GM12878 (cell line): ENCODE measurements around the gene ESR1. TPM values are rescaled to one million over a fixed set of nuclear protein-coding genes. Genes with fewer than 3 reads are reported as not detected.

ENCODE experiments used
- ATAC-seq: fragments of 200-7000 bp; cut with Tn5 transposase; 3 replicates; pipeline ENCODE4 v1.9.1; 2020; ENCODE audit warnings: mild to moderate bottlenecking, moderate library complexity
- BruUV-seq: library from RNA; stranded (reverse); fragments of 400-500 nt; replicated peaks from 2 replicates; lab custom pipeline; 2021; lab: Mats Ljungman, UMichigan
- CTCF ChIA-PET: fragments of 300-600 bp; sonication (Branson Sonifier 250); formaldehyde crosslinking; extraction: SDS; loops from one replicate; lab custom pipeline; 2021; ENCODE audit warnings: inconsistent platforms; lab: Yijun Ruan, JAX
- POLR2A ChIA-PET: fragments of 350-600 bp; formaldehyde crosslinking; extraction: SDS; loops from one replicate; lab custom pipeline; 2021; ENCODE audit warnings: inconsistent platforms; lab: Charles Lee
- RAD21 ChIA-PET: fragments of 300-600 bp; sonication (Branson Sonifier 250); formaldehyde crosslinking; loops from one replicate; lab custom pipeline; 2023; ENCODE audit warnings: antibody characterized with exemption; ENCODE audit not compliant: unreplicated experiment; lab: Charles Lee
- SMC1A ChIA-PET: fragments of 300-600 bp; sonication (Branson Sonifier 250); formaldehyde crosslinking; loops from one replicate; lab custom pipeline; 2023; ENCODE audit not compliant: unreplicated experiment, uncharacterized antibody; lab: Charles Lee
- DNase-seq: peaks from one replicate; pipeline ENCODE4 v3.0.0-alpha.2; 2011; ENCODE audit warnings: low read depth, low spot score
- FAIRE-seq: peaks from 3 replicates; lab custom pipeline; 2011; peaks lifted over from hg19 to GRCh38; lab: Jason Lieb, UNC
- H2AFZ ChIP-seq: 2 replicates; pipeline ENCODE4 v1.6.0; 2011; ENCODE audit warnings: low read depth, low read length, control low read depth; ENCODE audit not compliant: control insufficient read depth
- H3K27ac ChIP-seq: 2 replicates; pipeline ENCODE4 v1.5.1; 2011; ENCODE audit warnings: control low read depth; ENCODE audit not compliant: control insufficient read depth, insufficient read depth
- H3K27me3 ChIP-seq, 2 experiments: replicated peaks in 1 of 2; 2 replicates each; pipeline versions ENCODE4 v1.6.0 to v1.6.1; 2011; ENCODE audit warnings: low read length in 1 of 2; ENCODE audit not compliant: control insufficient read depth in 2 of 2, insufficient read depth in 2 of 2
- H3K36me3 ChIP-seq, 2 experiments: 2 replicates each; pipeline ENCODE4 v1.5.1; 2011; ENCODE audit warnings: low read length in 1 of 2; ENCODE audit not compliant: control insufficient read depth in 2 of 2, insufficient read depth in 2 of 2
- H3K4me1 ChIP-seq: 2 replicates; pipeline ENCODE4 v1.6.1; 2011; ENCODE audit warnings: mild to moderate bottlenecking, low read length, moderate library complexity, mixed read lengths; ENCODE audit not compliant: control insufficient read depth, insufficient read depth
- H3K4me2 ChIP-seq: 2 replicates; pipeline ENCODE4 v1.6.0; 2011; ENCODE audit warnings: control low read depth; ENCODE audit not compliant: control insufficient read depth, insufficient read depth
- H3K4me3 ChIP-seq: fragments of 200-600 bp; sonication (generic); 2 replicates; pipeline ENCODE4 v1.5.1; 2016
- H3K79me2 ChIP-seq: 2 replicates; pipeline ENCODE4 v1.6.0; 2011; ENCODE audit warnings: low read length; ENCODE audit not compliant: control insufficient read depth, insufficient read depth
- H3K9ac ChIP-seq: 2 replicates; pipeline ENCODE4 v1.8.0; 2011; ENCODE audit warnings: low read length, control low read depth, mixed read lengths; ENCODE audit not compliant: control insufficient read depth, insufficient read depth
- H3K9me3 ChIP-seq: replicated peaks from 3 replicates; pipeline ENCODE4 v1.5.1; 2011; ENCODE audit warnings: mild to moderate bottlenecking, low read length; ENCODE audit not compliant: control insufficient read depth, insufficient read depth
- H4K20me1 ChIP-seq: 2 replicates; pipeline ENCODE4 v1.6.0; 2011; ENCODE audit not compliant: control insufficient read depth, insufficient read depth
- ASH2L ChIP-seq: fragments of 300-600, 200-600 bp; sonication (generic); IDR thresholded peaks from 2 replicates; pipeline ENCODE4 v1.6.1; 2017; ENCODE audit warnings: low read depth, mild to moderate bottlenecking, borderline replicate concordance
- BHLHE40 ChIP-seq, 2 experiments: fragments of 450-650 bp in 1 of 2; IDR thresholded peaks; 2 replicates each; pipeline ENCODE4 v1.6.1; 2011 to 2017; ENCODE audit warnings: low read depth in 2 of 2, borderline replicate concordance in 1 of 2, improper control_type of control experiment in 1 of 2, low read length in 1 of 2, mild to moderate bottlenecking in 1 of 2
- CREB1 ChIP-seq: IDR thresholded peaks from 2 replicates; pipeline ENCODE4 v1.6.1; 2012; ENCODE audit warnings: low read depth, mild to moderate bottlenecking, inconsistent platforms
- EED ChIP-seq: sonication (generic); IDR thresholded peaks from 2 replicates; pipeline ENCODE4 v1.6.1; 2016; ENCODE audit warnings: antibody characterized with exemption, low read depth
- FOXM1 ChIP-seq: IDR thresholded peaks from 2 replicates; pipeline ENCODE4 v1.6.1; 2012; ENCODE audit warnings: low read depth, mild to moderate bottlenecking, inconsistent platforms, low read length, moderate library complexity
- KLF5 ChIP-seq: fragments of 450-650 bp; IDR thresholded peaks from 2 replicates; pipeline ENCODE4 v1.6.1; 2014; ENCODE audit warnings: mild to moderate bottlenecking; ENCODE audit not compliant: partially characterized antibody
- MXI1 ChIP-seq: fragments of 150-350 bp; IDR thresholded peaks from 2 replicates; pipeline ENCODE4 v1.6.1; 2011; ENCODE audit warnings: low read depth, mild to moderate bottlenecking, inconsistent platforms, low read length, improper control_type of control experiment
- NFYB ChIP-seq: IDR thresholded peaks from 2 replicates; pipeline ENCODE4 v1.6.1; 2011; ENCODE audit warnings: low read depth, mild to moderate bottlenecking, low read length, improper control_type of control experiment, moderate library complexity; ENCODE audit not compliant: insufficient read depth
- NR2F1 ChIP-seq: fragments of 450-650 bp; conservative IDR thresholded peaks from 2 replicates; pipeline ENCODE4 v1.6.1; 2017; ENCODE audit warnings: mild to moderate bottlenecking
- PAX5 ChIP-seq: IDR thresholded peaks from 2 replicates; pipeline ENCODE4 v1.6.1; 2011; ENCODE audit warnings: low read depth, low read length, borderline replicate concordance
- SMC3 ChIP-seq: IDR thresholded peaks from 2 replicates; pipeline ENCODE4 v1.6.1; 2011; ENCODE audit warnings: low read length, improper control_type of control experiment, borderline replicate concordance
- SPI1 ChIP-seq: IDR thresholded peaks from 2 replicates; pipeline ENCODE4 v1.6.1; 2011; ENCODE audit warnings: low read depth, mild to moderate bottlenecking, low read length, moderate library complexity, borderline replicate concordance; ENCODE audit not compliant: insufficient read depth
- SREBF2 ChIP-seq: IDR thresholded peaks from 2 replicates; pipeline ENCODE4 v1.6.1; 2012; ENCODE audit warnings: mild to moderate bottlenecking, low read length
- TAF1 ChIP-seq: IDR thresholded peaks from 2 replicates; pipeline ENCODE4 v1.6.1; 2011; ENCODE audit warnings: mild to moderate bottlenecking, low read depth, low read length, borderline replicate concordance
- WGBS: methylation state at CpG from one replicate; pipeline ENCODE4 v1.1.6; 2016; ENCODE audit warnings: low lambda C conversion rate; ENCODE audit not compliant: insufficient replicate concordance, insufficient coverage; ENCODE audit errors: missing lambda C conversion rate; 5-methylcytosine and 5-hydroxymethylcytosine counted together
- in situ Hi-C: fragments of 300-500 bp; cut with MboI; formaldehyde crosslinking; loops from 9 replicates; pipeline ENCODE4 v1.14.3; 2018; ENCODE audit warnings: mixed read lengths
- intact Hi-C: fragments of 100-400 bp; cut with micrococcal nuclease; formaldehyde crosslinking; loops from one replicate; pipeline ENCODE4 v1.14.2; 2022; ENCODE audit not compliant: unreplicated experiment
- polyA plus RNA-seq, 11 experiments: library from polyadenylated mRNA; depleted of rRNA in 4 of 11; unstranded in 6 of 11; stranded (reverse) in 5 of 11; fragments of >200 nt; fragmentation: Nextera tagmentation in 4 of 11; fragmentation: Illumina TruSeq in 1 of 11; extraction: Ambion mirVana in 4 of 11; extraction: Trizol in 1 of 11; gene quantifications; 1 replicate in 1 of 11; 2 replicates in 10 of 11; pipeline versions ENCODE4 v1.2.1 to v1.2.3, GENCODE V29; 2011 to 2016; ENCODE audit warnings: inconsistent platforms in 2 of 11, missing spikeins in 2 of 11, low read depth in 1 of 11
- total RNA-seq, 4 experiments: library from RNA; depleted of rRNA in 3 of 4; stranded (reverse); fragments of >200 nt in 3 of 4; fragmentation: Illumina TruSeq in 1 of 4; extraction: Trizol in 1 of 4; gene quantifications; 2 replicates each; pipeline versions ENCODE4 v1.2.1 to v1.2.3, GENCODE V29; 2013 to 2021
- TF ChIP-seq, protein P1 (sequence below): IDR thresholded peaks from 2 replicates; pipeline ENCODE4 v1.6.1; 2011; ENCODE audit warnings: low read depth, low read length, improper control_type of control experiment, borderline replicate concordance
- TF ChIP-seq, protein P2 (sequence below): fragments of 450-650 bp; IDR thresholded peaks from 2 replicates; pipeline ENCODE4 v1.6.1; 2017; ENCODE audit warnings: borderline replicate concordance

ESR1 gene
- total and polyA plus RNA-seq, 10 of the 15 experiments (the other 5 are each of a cell fraction or from before 2014, with no cell fraction given), result 0.03 to 0.51 (median 0.21) TPM; not detected in 4

DNA sequence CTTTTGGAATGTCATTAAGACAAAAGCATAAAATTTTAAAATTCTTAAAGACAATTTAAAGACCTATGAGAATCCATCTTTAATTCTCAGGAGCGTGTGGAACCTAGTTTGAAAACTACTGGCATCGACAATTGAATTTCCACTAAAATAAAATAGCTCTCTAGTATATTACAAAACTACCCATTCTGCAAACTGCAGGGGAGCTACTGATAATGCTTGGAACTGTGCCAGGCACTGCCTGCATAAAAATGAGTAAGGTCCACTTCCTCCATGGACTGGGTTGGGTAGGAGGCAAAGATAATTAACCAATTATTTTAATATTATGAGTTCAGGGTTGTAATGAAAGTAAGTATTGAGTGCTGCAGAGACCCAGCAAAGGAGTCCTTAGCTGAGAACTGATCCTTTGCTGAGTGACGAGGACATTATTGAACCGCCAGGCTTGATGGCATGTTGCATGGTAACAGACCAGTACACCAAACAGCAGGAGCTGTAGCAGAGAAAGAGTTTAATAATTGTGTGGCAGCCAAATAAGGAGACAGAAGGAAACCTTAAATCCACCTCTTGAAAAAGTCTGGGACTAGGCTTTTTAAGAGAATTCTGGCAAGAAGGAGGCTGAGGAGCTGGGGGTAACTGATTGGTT is 261.3 kb downstream of the ESR1 start:
- ATAC-seq (no peak), FAIRE-seq (no peak), DNase-seq (no peak)
- no peaks in the 10 kb centered on the region for H3K36me3 ChIP-seq
- no peaks in the 10 kb centered on the region for H4K20me1 ChIP-seq
- no peaks in the 10 kb centered on the region for H3K9me3 ChIP-seq
- TF ChIP-seq CREB1, result no peak
- ChIA-PET CTCF (interaction anchor here (1.0 kb wide), 1 partner anchor 9 kb away, joined by 3 read pairs; no protein-coding TSS in a partner anchor), POLR2A (no interaction called here), RAD21 (no interaction called here), SMC1A (no interaction called here)
- BruUV-seq, result no TSS peak
- H2AFZ ChIP-seq, result no peak overlapping the region
- 39% methylated on average over 4 of the region's 4 CpGs for WGBS
- no peaks in the 10 kb centered on the region for H3K4me1 ChIP-seq
- no peak overlapping the region for H3K27ac ChIP-seq
- intact Hi-C loops, result no loop called here
- in situ Hi-C loops, result no loop called here
- no peaks in the 10 kb centered on the region for H3K79me2 ChIP-seq
- no peaks in the 10 kb centered on the region; a peak in 1 of 4 replicates for H3K27me3 ChIP-seq
- H3K4me2 ChIP-seq, result no peak overlapping the region
- no peak overlapping the region for H3K4me3 ChIP-seq
- H3K9ac ChIP-seq, result no peak overlapping the region

DNA sequence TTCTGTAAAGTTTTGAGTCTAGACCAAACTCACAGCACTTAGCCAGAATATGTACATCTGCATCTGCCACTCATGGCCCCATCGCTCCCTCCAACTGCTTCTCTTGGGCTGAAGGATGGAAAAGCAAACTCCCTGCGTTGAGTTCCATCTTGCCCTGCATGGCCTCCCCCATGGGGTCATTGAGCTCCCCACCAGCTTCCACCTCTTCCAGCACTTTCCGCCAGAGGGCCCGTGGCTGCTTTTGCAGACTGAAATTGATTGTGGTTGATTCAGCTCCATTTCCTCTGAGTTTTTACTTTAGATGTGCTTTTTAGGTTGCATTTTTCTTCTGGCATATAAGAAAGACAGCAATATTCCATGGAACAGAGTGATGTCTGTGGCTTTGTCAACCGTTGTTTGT is 263.1 kb downstream of the ESR1 start:
- in situ Hi-C loops (no loop called here), intact Hi-C loops (no loop called here)
- Histone ChIP-seq H3K4me3 (no peak overlapping the region), H3K4me2 (no peak overlapping the region), H3K79me2 (no peaks in the 10 kb centered on the region), H4K20me1 (no peaks in the 10 kb centered on the region), H3K9me3 (no peaks in the 10 kb centered on the region), H3K27ac (no peak overlapping the region), H3K36me3 (no peaks in the 10 kb centered on the region), H2AFZ (no peak overlapping the region), H3K9ac (no peak overlapping the region), H3K27me3 (no peaks in the 10 kb centered on the region; a peak in 1 of 4 replicates), H3K4me1 (no peaks in the 10 kb centered on the region)
- DNase-seq (no peak), ATAC-seq (no peak), FAIRE-seq (no peak)
- SMC1A ChIA-PET, result interaction anchor here (1.1 kb wide), 1 partner anchor 305 kb away, joined by 3 read pairs; no protein-coding TSS in a partner anchor
- WGBS, result 41% methylated on average over 5 of the region's 5 CpGs
- BruUV-seq, result no TSS peak
- CTCF ChIA-PET, result no interaction called here
- POLR2A ChIA-PET, result no interaction called here
- RAD21 ChIA-PET, result no interaction called here
- TF ChIP-seq, protein P1, sequence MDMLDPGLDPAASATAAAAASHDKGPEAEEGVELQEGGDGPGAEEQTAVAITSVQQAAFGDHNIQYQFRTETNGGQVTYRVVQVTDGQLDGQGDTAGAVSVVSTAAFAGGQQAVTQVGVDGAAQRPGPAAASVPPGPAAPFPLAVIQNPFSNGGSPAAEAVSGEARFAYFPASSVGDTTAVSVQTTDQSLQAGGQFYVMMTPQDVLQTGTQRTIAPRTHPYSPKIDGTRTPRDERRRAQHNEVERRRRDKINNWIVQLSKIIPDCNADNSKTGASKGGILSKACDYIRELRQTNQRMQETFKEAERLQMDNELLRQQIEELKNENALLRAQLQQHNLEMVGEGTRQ, result no peak
- TF ChIP-seq, protein P2, sequence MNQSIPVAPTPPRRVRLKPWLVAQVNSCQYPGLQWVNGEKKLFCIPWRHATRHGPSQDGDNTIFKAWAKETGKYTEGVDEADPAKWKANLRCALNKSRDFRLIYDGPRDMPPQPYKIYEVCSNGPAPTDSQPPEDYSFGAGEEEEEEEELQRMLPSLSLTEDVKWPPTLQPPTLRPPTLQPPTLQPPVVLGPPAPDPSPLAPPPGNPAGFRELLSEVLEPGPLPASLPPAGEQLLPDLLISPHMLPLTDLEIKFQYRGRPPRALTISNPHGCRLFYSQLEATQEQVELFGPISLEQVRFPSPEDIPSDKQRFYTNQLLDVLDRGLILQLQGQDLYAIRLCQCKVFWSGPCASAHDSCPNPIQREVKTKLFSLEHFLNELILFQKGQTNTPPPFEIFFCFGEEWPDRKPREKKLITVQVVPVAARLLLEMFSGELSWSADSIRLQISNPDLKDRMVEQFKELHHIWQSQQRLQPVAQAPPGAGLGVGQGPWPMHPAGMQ, result no peak
- no peak for TF ChIP-seq NR2F1
- no peak for TF ChIP-seq PAX5
- no peak for TF ChIP-seq SPI1
- TF ChIP-seq MXI1, result no peak
- TF ChIP-seq BHLHE40 (IDR thresholded peaks at IDR 0.05; ENCODE audit: borderline replicate concordance in 1 of 2, low read depth in 2 of 2, low read length in 1 of 2), result no peak
- no peak for TF ChIP-seq FOXM1
- TF ChIP-seq SMC3, result no peak
- no peak for TF ChIP-seq NFYB
- no peak for TF ChIP-seq EED
- no peak for TF ChIP-seq SREBF2
- no peak for TF ChIP-seq ASH2L
- no peak for TF ChIP-seq TAF1
- no peak for TF ChIP-seq KLF5
